ENCODE measurements around the gene WWP2.
"Not testable (repeated sequence)": the region's sequence is repeated elsewhere in the genome, so short reads cannot be mapped to it uniquely, and the experiment has no call there.

Gene WWP2

GRCh38 chr16:69748694-69749345 lies 13.3 kb upstream of the WWP2 start:
- TF ChIP-seq, protein P1, sequence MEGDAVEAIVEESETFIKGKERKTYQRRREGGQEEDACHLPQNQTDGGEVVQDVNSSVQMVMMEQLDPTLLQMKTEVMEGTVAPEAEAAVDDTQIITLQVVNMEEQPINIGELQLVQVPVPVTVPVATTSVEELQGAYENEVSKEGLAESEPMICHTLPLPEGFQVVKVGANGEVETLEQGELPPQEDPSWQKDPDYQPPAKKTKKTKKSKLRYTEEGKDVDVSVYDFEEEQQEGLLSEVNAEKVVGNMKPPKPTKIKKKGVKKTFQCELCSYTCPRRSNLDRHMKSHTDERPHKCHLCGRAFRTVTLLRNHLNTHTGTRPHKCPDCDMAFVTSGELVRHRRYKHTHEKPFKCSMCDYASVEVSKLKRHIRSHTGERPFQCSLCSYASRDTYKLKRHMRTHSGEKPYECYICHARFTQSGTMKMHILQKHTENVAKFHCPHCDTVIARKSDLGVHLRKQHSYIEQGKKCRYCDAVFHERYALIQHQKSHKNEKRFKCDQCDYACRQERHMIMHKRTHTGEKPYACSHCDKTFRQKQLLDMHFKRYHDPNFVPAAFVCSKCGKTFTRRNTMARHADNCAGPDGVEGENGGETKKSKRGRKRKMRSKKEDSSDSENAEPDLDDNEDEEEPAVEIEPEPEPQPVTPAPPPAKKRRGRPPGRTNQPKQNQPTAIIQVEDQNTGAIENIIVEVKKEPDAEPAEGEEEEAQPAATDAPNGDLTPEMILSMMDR (conservative IDR thresholded peaks at IDR 0.05): no peak
- H3K27ac ChIP-seq: no peak overlapping the region

DNA sequence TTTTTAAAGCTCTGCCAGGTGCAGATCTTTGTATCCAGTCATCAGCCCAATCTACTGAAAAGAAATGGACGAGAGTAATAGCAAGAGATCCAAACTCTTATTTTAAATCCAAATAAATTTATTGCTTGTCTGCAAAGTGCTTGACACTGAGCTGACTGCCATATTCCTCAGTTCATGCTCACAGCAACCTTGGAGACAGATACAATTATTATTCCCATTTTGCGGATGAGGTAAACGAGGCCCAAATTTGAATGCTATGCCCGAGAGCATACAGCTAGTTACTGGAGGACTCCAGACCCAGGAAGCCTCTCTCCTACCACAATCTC lies 8.0 kb upstream of the WWP2 start:
- TF ChIP-seq, protein P1 (conservative IDR thresholded peaks at IDR 0.05): no peak
- H3K27ac ChIP-seq: peak overlapping the region; percentile 78

GRCh38 chr16:69754469-69755310 lies 7.4 kb upstream of the WWP2 start, which contains the start of gene NOB1:
Gene NOB1 (minus strand): TSS chr16:69754926. CDS start chr16:69754910, 16 bp downstream.
- TF ChIP-seq, protein P1 (conservative IDR thresholded peaks at IDR 0.05): peak; percentile 91
- H3K27ac ChIP-seq: peak within 1 kb of the TSS; percentile 78

GRCh38 chr16:69756705-69757104 lies 5.4 kb upstream of the WWP2 start:
- TF ChIP-seq, protein P1 (conservative IDR thresholded peaks at IDR 0.05): no peak

DNA sequence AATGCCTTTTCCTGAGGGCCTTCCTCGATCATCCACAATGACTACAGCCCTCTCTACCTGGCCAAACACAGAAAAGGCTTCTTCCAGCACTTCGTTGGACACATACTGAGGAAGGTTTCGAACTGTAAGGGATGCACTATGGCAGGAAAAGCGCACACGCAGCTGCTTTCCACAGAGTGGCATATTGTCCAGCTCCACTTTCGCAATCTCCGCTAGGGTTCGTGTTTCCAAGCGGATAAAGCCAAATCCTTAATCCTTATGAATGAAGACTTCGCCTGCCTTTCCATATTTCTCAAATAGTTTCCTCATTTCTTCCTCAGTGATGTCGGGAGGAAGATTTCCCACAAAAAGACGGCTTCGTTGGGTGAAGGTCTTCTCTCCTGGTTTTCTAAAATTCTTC lies 4.8 kb upstream of the WWP2 start:
- H3K27ac ChIP-seq: not testable (repeated sequence)

More at GRCh38 chr16:69756705-69757104, 5.4 kb upstream of the WWP2 start:
- no peak overlapping the region for H3K27ac ChIP-seq

DNA sequence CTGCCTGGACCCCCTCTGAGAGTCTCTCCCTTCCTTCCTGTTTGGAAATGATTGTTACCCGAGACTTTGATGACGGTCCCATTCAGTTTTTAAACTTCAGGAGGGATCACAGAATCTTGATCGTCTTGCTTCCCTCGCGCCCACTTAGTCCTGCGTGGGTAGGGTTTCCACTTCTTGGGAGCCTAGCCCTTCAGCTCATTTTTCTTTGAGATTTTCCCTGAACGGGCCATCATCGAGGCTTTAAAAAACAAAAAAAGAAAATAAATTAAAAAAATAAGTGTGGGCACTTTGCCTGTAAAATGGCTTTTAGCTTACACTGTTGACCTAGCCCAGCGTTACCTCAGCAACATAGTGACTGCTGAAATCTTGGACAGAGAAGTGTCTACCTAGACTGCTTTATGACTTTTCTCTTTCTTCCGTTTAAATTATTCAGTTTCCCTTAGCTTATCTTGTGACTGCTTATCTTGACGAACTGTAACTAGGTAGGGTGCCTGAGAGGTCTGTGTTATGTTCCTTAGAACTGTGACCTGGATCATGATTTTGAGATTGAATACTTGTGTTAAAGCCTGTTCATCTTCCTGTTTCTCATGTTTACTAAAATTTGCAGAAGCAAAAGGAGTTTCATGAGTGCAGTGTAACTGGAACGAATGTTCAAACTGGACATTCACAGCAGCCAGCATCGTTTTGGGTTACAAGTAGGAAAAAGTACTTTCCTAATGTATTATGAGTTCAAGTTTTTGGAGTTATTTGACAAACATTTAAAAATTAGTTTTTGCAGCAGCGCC lies 874 bp downstream of the WWP2 start:
- TF ChIP-seq, protein P1 (conservative IDR thresholded peaks at IDR 0.05): no peak
- H3K27ac ChIP-seq: peak overlapping the region; percentile 94

- peak overlapping the region; percentile 94 for H3K27ac ChIP-seq
- TF ChIP-seq, protein P1 (conservative IDR thresholded peaks at IDR 0.05): no peak
These were observed 1.4 kb downstream of the WWP2 start for GRCh38 chr16:69763599-69763942.
